GM12878 (cell line): Measurements from ENCODE around the gene CCDC198. TPM values are rescaled to one million over a fixed set of nuclear protein-coding genes. Genes with fewer than 3 reads are reported as not detected.

Experiments used
- ATAC-seq: fragments of 200-7000 bp; cut with Tn5 transposase; 3 replicates; pipeline ENCODE4 v1.9.1; 2020; ENCODE audit warnings: mild to moderate bottlenecking, moderate library complexity
- BruUV-seq: library from RNA; stranded (reverse); fragments of 400-500 nt; replicated peaks from 2 replicates; lab custom pipeline; 2021; lab: Mats Ljungman, UMichigan
- CTCF ChIA-PET: fragments of 300-600 bp; sonication (Branson Sonifier 250); formaldehyde crosslinking; extraction: SDS; loops from one replicate; lab custom pipeline; 2021; ENCODE audit warnings: inconsistent platforms; lab: Yijun Ruan, JAX
- POLR2A ChIA-PET: fragments of 350-600 bp; formaldehyde crosslinking; extraction: SDS; loops from one replicate; lab custom pipeline; 2021; ENCODE audit warnings: inconsistent platforms; lab: Charles Lee
- RAD21 ChIA-PET: fragments of 300-600 bp; sonication (Branson Sonifier 250); formaldehyde crosslinking; loops from one replicate; lab custom pipeline; 2023; ENCODE audit warnings: antibody characterized with exemption; ENCODE audit not compliant: unreplicated experiment; lab: Charles Lee
- SMC1A ChIA-PET: fragments of 300-600 bp; sonication (Branson Sonifier 250); formaldehyde crosslinking; loops from one replicate; lab custom pipeline; 2023; ENCODE audit not compliant: unreplicated experiment, uncharacterized antibody; lab: Charles Lee
- DNase-seq: peaks from one replicate; pipeline ENCODE4 v3.0.0-alpha.2; 2011; ENCODE audit warnings: low read depth, low spot score
- FAIRE-seq: peaks from 3 replicates; lab custom pipeline; 2011; peaks lifted over from hg19 to GRCh38; lab: Jason Lieb, UNC
- H2AFZ ChIP-seq: 2 replicates; pipeline ENCODE4 v1.6.0; 2011; ENCODE audit warnings: low read depth, low read length, control low read depth; ENCODE audit not compliant: control insufficient read depth
- H3K27ac ChIP-seq: 2 replicates; pipeline ENCODE4 v1.5.1; 2011; ENCODE audit warnings: control low read depth; ENCODE audit not compliant: control insufficient read depth, insufficient read depth
- H3K27me3 ChIP-seq, 2 experiments: replicated peaks in 1 of 2; 2 replicates each; pipeline versions ENCODE4 v1.6.0 to v1.6.1; 2011; ENCODE audit warnings: low read length in 1 of 2; ENCODE audit not compliant: control insufficient read depth in 2 of 2, insufficient read depth in 2 of 2
- H3K36me3 ChIP-seq, 2 experiments: 2 replicates each; pipeline ENCODE4 v1.5.1; 2011; ENCODE audit warnings: low read length in 1 of 2; ENCODE audit not compliant: control insufficient read depth in 2 of 2, insufficient read depth in 2 of 2
- H3K4me1 ChIP-seq: 2 replicates; pipeline ENCODE4 v1.6.1; 2011; ENCODE audit warnings: mild to moderate bottlenecking, low read length, moderate library complexity, mixed read lengths; ENCODE audit not compliant: control insufficient read depth, insufficient read depth
- H3K4me2 ChIP-seq: 2 replicates; pipeline ENCODE4 v1.6.0; 2011; ENCODE audit warnings: control low read depth; ENCODE audit not compliant: control insufficient read depth, insufficient read depth
- H3K4me3 ChIP-seq: fragments of 200-600 bp; sonication (generic); 2 replicates; pipeline ENCODE4 v1.5.1; 2016
- H3K79me2 ChIP-seq: 2 replicates; pipeline ENCODE4 v1.6.0; 2011; ENCODE audit warnings: low read length; ENCODE audit not compliant: control insufficient read depth, insufficient read depth
- H3K9ac ChIP-seq: 2 replicates; pipeline ENCODE4 v1.8.0; 2011; ENCODE audit warnings: low read length, control low read depth, mixed read lengths; ENCODE audit not compliant: control insufficient read depth, insufficient read depth
- H3K9me3 ChIP-seq: replicated peaks from 3 replicates; pipeline ENCODE4 v1.5.1; 2011; ENCODE audit warnings: mild to moderate bottlenecking, low read length; ENCODE audit not compliant: control insufficient read depth, insufficient read depth
- H4K20me1 ChIP-seq: 2 replicates; pipeline ENCODE4 v1.6.0; 2011; ENCODE audit not compliant: control insufficient read depth, insufficient read depth
- BMI1 ChIP-seq: fragments of 450-650 bp; IDR thresholded peaks from 2 replicates; pipeline ENCODE4 v1.6.1; 2016; ENCODE audit warnings: mild to moderate bottlenecking, moderate library complexity, borderline replicate concordance
- CEBPB ChIP-seq, 2 experiments: fragments of 150-350 bp in 1 of 2; IDR thresholded peaks; 2 replicates each; pipeline ENCODE4 v1.6.1; 2012 to 2014; ENCODE audit warnings: low read depth in 2 of 2, low read length in 2 of 2, borderline replicate concordance in 1 of 2, inconsistent platforms in 1 of 2
- CHD1 ChIP-seq: IDR thresholded peaks from 2 replicates; pipeline ENCODE4 v1.6.1; 2012; ENCODE audit warnings: low read depth, low read length, improper control_type of control experiment
- CHD2 ChIP-seq: IDR thresholded peaks from 2 replicates; pipeline ENCODE4 v1.6.1; 2011; ENCODE audit warnings: low read depth, low read length, improper control_type of control experiment, borderline replicate concordance
- DPF2 ChIP-seq: fragments of 450-650 bp; IDR thresholded peaks from 2 replicates; pipeline ENCODE4 v1.6.1; 2017; ENCODE audit warnings: mild to moderate bottlenecking
- ETV6 ChIP-seq, 2 experiments: fragments of 450-650 bp in 1 of 2; IDR thresholded peaks in 1 of 2; conservative IDR thresholded peaks in 1 of 2; 2 replicates each; pipeline ENCODE4 v1.6.1; 2014; ENCODE audit warnings: antibody characterized with exemption in 1 of 2, borderline replicate concordance in 1 of 2, low read depth in 1 of 2, mild to moderate bottlenecking in 1 of 2, moderate library complexity in 1 of 2
- GABPA ChIP-seq: IDR thresholded peaks from 2 replicates; pipeline ENCODE4 v1.6.1; 2014; ENCODE audit warnings: antibody characterized with exemption, low read depth, mild to moderate bottlenecking, inconsistent platforms
- HCFC1 ChIP-seq: fragments of 150-350 bp; IDR thresholded peaks from 2 replicates; pipeline ENCODE4 v1.6.1; 2014; ENCODE audit warnings: low read length
- HDAC6 ChIP-seq: fragments of 200-600 bp; sonication (generic); IDR thresholded peaks from one replicate; pipeline ENCODE4 v1.8.0; 2017; ENCODE audit warnings: antibody characterized with exemption; ENCODE audit not compliant: unreplicated experiment
- IKZF2 ChIP-seq, 2 experiments: fragments of 450-650 bp; IDR thresholded peaks; 2 replicates each; pipeline ENCODE4 v1.6.1; 2017; ENCODE audit warnings: mild to moderate bottlenecking in 2 of 2, moderate library complexity in 2 of 2
- MYB ChIP-seq: fragments of 150-350 bp; IDR thresholded peaks from 2 replicates; pipeline ENCODE4 v1.6.1; 2014; ENCODE audit warnings: mild to moderate bottlenecking, low read depth, low read length, borderline replicate concordance
- NBN ChIP-seq: fragments of 450-650 bp; IDR thresholded peaks from 2 replicates; pipeline ENCODE4 v1.6.1; 2016
- NFIC ChIP-seq: IDR thresholded peaks from 2 replicates; pipeline ENCODE4 v1.6.1; 2012; ENCODE audit warnings: low read depth, mild to moderate bottlenecking, inconsistent platforms, low read length, moderate library complexity
- POU2F2 ChIP-seq: IDR thresholded peaks from 3 replicates; pipeline ENCODE4 v1.6.1; 2011; ENCODE audit warnings: low read depth, mild to moderate bottlenecking, low read length, borderline replicate concordance
- RAD21 ChIP-seq: IDR thresholded peaks from 2 replicates; pipeline ENCODE4 v1.6.1; 2011; ENCODE audit warnings: mild to moderate bottlenecking, low read depth, low read length, moderate library complexity; ENCODE audit not compliant: insufficient read depth
- RFX5 ChIP-seq: IDR thresholded peaks from 2 replicates; pipeline ENCODE4 v1.6.1; 2011; ENCODE audit warnings: low read depth, low read length, improper control_type of control experiment
- TAF1 ChIP-seq: IDR thresholded peaks from 2 replicates; pipeline ENCODE4 v1.6.1; 2011; ENCODE audit warnings: mild to moderate bottlenecking, low read depth, low read length, borderline replicate concordance
- TARDBP ChIP-seq: IDR thresholded peaks from 2 replicates; pipeline ENCODE4 v1.6.1; 2016; ENCODE audit warnings: borderline replicate concordance
- ZBED1 ChIP-seq: IDR thresholded peaks from 2 replicates; pipeline ENCODE4 v1.6.1; 2016; ENCODE audit warnings: borderline replicate concordance
- ZNF207 ChIP-seq: fragments of 450-650 bp; IDR thresholded peaks from 2 replicates; pipeline ENCODE4 v1.6.1; 2014; ENCODE audit warnings: antibody characterized with exemption, mild to moderate bottlenecking, borderline replicate concordance
- in situ Hi-C: fragments of 300-500 bp; cut with MboI; formaldehyde crosslinking; loops from 9 replicates; pipeline ENCODE4 v1.14.3; 2018; ENCODE audit warnings: mixed read lengths
- intact Hi-C: fragments of 100-400 bp; cut with micrococcal nuclease; formaldehyde crosslinking; loops from one replicate; pipeline ENCODE4 v1.14.2; 2022; ENCODE audit not compliant: unreplicated experiment
- polyA plus RNA-seq, 11 experiments: library from polyadenylated mRNA; depleted of rRNA in 4 of 11; unstranded in 6 of 11; stranded (reverse) in 5 of 11; fragments of >200 nt; fragmentation: Nextera tagmentation in 4 of 11; fragmentation: Illumina TruSeq in 1 of 11; extraction: Ambion mirVana in 4 of 11; extraction: Trizol in 1 of 11; gene quantifications; 1 replicate in 1 of 11; 2 replicates in 10 of 11; pipeline versions ENCODE4 v1.2.1 to v1.2.3, GENCODE V29; 2011 to 2016; ENCODE audit warnings: inconsistent platforms in 2 of 11, missing spikeins in 2 of 11, low read depth in 1 of 11
- total RNA-seq, 4 experiments: library from RNA; depleted of rRNA in 3 of 4; stranded (reverse); fragments of >200 nt in 3 of 4; fragmentation: Illumina TruSeq in 1 of 4; extraction: Trizol in 1 of 4; gene quantifications; 2 replicates each; pipeline versions ENCODE4 v1.2.1 to v1.2.3, GENCODE V29; 2013 to 2021
- TF ChIP-seq, protein P1 (sequence below): IDR thresholded peaks from 2 replicates; pipeline ENCODE4 v1.6.1; 2011; ENCODE audit warnings: borderline replicate concordance, low read depth, mild to moderate bottlenecking, moderate library complexity, mixed read lengths, low read length; ENCODE audit not compliant: insufficient read depth; ENCODE audit errors: extremely low read length
- TF ChIP-seq, protein P2 (sequence below): fragments of 450-650 bp; IDR thresholded peaks from 2 replicates; pipeline ENCODE4 v1.6.1; 2017; ENCODE audit warnings: mild to moderate bottlenecking, moderate library complexity

The CCDC198 gene
- total and polyA plus RNA-seq, 10 of the 15 experiments (the other 5 are each of a cell fraction or from before 2014, with no cell fraction given) = 1.3 to 12.5 (median 2.3) TPM

DNA sequence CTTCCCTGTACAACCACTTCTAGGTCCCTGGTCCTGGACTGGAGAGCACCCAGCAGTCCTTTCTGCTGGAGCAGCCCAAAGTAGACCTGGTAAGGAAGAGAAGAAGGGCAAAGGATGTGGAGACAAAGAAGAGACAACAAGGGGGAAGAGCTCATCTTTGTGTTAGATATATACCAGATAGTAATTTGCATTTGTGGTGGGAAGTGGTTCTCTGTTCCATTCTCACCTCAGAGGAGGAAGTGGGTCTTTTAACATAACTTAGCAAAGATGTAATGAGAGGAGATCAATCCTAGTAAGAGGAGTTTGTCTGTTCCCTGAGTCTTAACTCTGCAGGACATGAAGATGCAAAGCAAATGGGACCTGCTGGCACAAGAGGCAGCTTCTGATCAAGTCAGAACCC lies 8.0 kb downstream of the CCDC198 start:
- RAD21 ChIA-PET = interaction anchor here (0.6 to 1.6 kb wide), 8 partner anchors 9 to 398 kb away, joined by 3 to 12 read pairs (median 4); no protein-coding TSS in a partner anchor
- H3K4me1 ChIP-seq = peaks cover 11% of the 10 kb centered on the region
- in situ Hi-C loops (loop anchor here (10.0 kb wide), 1 partner anchor 579 kb away; no protein-coding TSS in a partner anchor), intact Hi-C loops (loop anchor here (2.0 kb wide), 2 partner anchors 89 to 385 kb away; no protein-coding TSS in a partner anchor)
- H3K36me3 ChIP-seq = no peaks in the 10 kb centered on the region
- no peak overlapping the region for H3K27ac ChIP-seq
- POLR2A ChIA-PET = interaction anchor here (0.6 kb wide), 1 partner anchor 63 kb away, joined by 3 read pairs; no protein-coding TSS in a partner anchor
- H3K4me2 ChIP-seq = peak overlapping the region; percentile 55; the same call in 1 of the 2 replicates
- ATAC-seq (peak; percentile 89), FAIRE-seq (peak; percentile 66), DNase-seq (no peak)
- no peaks in the 10 kb centered on the region for H3K27me3 ChIP-seq
- no peak overlapping the region for H2AFZ ChIP-seq
- H3K9me3 ChIP-seq = no peaks in the 10 kb centered on the region
- no peaks in the 10 kb centered on the region for H3K79me2 ChIP-seq
- CTCF ChIA-PET = interaction anchor here (0.8 to 2.2 kb wide), 12 partner anchors 10 to 588 kb away, joined by 3 to 16 read pairs (median 3); partner anchors contain the start of genes CCDC198 and NAA30
- SMC1A ChIA-PET = interaction anchor here (0.7 to 2.4 kb wide), 10 partner anchors 9 to 592 kb away, joined by 3 to 19 read pairs (median 4); partner anchors contain the start of gene CCDC198
- no peak overlapping the region for H3K4me3 ChIP-seq
- H4K20me1 ChIP-seq = no peaks in the 10 kb centered on the region
- H3K9ac ChIP-seq = no peak overlapping the region
- BruUV-seq = no TSS peak
- no peak for TF ChIP-seq ZNF207
- TF ChIP-seq HDAC6 = no peak
- no peak for TF ChIP-seq ETV6 (conservative IDR thresholded peaks at IDR 0.05 in 1 of 2, IDR thresholded peaks at IDR 0.05 in 1 of 2; ENCODE audit: borderline replicate concordance in 1 of 2, low read depth in 1 of 2)
- TF ChIP-seq HCFC1 = no peak
- TF ChIP-seq, protein P1, sequence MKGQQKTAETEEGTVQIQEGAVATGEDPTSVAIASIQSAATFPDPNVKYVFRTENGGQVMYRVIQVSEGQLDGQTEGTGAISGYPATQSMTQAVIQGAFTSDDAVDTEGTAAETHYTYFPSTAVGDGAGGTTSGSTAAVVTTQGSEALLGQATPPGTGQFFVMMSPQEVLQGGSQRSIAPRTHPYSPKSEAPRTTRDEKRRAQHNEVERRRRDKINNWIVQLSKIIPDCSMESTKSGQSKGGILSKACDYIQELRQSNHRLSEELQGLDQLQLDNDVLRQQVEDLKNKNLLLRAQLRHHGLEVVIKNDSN = no peak
- TF ChIP-seq CHD1 = no peak
- TF ChIP-seq BMI1 = no peak
- TF ChIP-seq TAF1 = no peak
- TF ChIP-seq IKZF2 (IDR thresholded peaks at IDR 0.05) = peak; percentile 15 to 44; a peak in 2 of 4 replicates
- TF ChIP-seq RFX5 = no peak
- TF ChIP-seq MYB = no peak
- TF ChIP-seq CHD2 = 0 out of 2 replicates have a peak, but pooled peaks have one; percentile 27
- TF ChIP-seq ZBED1 = no peak
- TF ChIP-seq NFIC = no peak
- TF ChIP-seq, protein P2, sequence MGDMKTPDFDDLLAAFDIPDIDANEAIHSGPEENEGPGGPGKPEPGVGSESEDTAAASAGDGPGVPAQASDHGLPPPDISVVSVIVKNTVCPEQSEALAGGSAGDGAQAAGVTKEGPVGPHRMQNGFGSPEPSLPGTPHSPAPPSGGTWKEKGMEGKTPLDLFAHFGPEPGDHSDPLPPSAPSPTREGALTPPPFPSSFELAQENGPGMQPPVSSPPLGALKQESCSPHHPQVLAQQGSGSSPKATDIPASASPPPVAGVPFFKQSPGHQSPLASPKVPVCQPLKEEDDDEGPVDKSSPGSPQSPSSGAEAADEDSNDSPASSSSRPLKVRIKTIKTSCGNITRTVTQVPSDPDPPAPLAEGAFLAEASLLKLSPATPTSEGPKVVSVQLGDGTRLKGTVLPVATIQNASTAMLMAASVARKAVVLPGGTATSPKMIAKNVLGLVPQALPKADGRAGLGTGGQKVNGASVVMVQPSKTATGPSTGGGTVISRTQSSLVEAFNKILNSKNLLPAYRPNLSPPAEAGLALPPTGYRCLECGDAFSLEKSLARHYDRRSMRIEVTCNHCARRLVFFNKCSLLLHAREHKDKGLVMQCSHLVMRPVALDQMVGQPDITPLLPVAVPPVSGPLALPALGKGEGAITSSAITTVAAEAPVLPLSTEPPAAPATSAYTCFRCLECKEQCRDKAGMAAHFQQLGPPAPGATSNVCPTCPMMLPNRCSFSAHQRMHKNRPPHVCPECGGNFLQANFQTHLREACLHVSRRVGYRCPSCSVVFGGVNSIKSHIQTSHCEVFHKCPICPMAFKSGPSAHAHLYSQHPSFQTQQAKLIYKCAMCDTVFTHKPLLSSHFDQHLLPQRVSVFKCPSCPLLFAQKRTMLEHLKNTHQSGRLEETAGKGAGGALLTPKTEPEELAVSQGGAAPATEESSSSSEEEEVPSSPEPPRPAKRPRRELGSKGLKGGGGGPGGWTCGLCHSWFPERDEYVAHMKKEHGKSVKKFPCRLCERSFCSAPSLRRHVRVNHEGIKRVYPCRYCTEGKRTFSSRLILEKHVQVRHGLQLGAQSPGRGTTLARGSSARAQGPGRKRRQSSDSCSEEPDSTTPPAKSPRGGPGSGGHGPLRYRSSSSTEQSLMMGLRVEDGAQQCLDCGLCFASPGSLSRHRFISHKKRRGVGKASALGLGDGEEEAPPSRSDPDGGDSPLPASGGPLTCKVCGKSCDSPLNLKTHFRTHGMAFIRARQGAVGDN = no peak
- TF ChIP-seq NBN = no peak
- no peak for TF ChIP-seq TARDBP
- TF ChIP-seq DPF2 = no peak
- no peak for TF ChIP-seq CEBPB (IDR thresholded peaks at IDR 0.05; ENCODE audit: borderline replicate concordance in 1 of 2, low read depth in 2 of 2, low read length in 2 of 2)
- TF ChIP-seq POU2F2 = peak; percentile 78; the same call in 1 of the 3 replicates
- no peak for TF ChIP-seq GABPA
- no peak for TF ChIP-seq RAD21
